ENCODE data around the gene MRC1.

The MRC1 gene

GRCh38 chr10:17861760-17862159, 52.6 kb downstream of the MRC1 start:
- no peaks in the 10 kb centered on the region for H3K27me3 ChIP-seq (ENCODE audit: insufficient read depth, insufficient read length)

GRCh38 chr10:17865351-17865750, 56.2 kb downstream of the MRC1 start:
- no peak for DNase-seq (ENCODE audit: low read depth, low spot score)
- TF ChIP-seq ZNF274 (IDR thresholded peaks at IDR 0.05; ENCODE audit: low read depth, low read length): no peak
- no peak for TF ChIP-seq SUZ12 (IDR thresholded peaks at IDR 0.05; ENCODE audit: extremely low read depth, insufficient read depth, insufficient read length)
- TF ChIP-seq YY1 (IDR thresholded peaks at IDR 0.05; ENCODE audit: insufficient read depth, insufficient read length): no peak
- H3K27me3 ChIP-seq (ENCODE audit: insufficient read depth, insufficient read length): no peaks in the 10 kb centered on the region
- H3K9me3 ChIP-seq (ENCODE audit: insufficient read depth, low read length): no peaks in the 10 kb centered on the region
- H3K4me3 ChIP-seq (ENCODE audit: insufficient read length, low read depth): no peak overlapping the region
- H3K9ac ChIP-seq (ENCODE audit: insufficient read length, low read depth): no peak overlapping the region
- H3K4me1 ChIP-seq (ENCODE audit: insufficient read depth, insufficient read length): peaks cover 2% of the 10 kb centered on the region
- no peaks in the 10 kb centered on the region for H3K36me3 ChIP-seq (ENCODE audit: insufficient read depth, insufficient read length, low read length)

More at GRCh38 chr10:17861760-17862159, 52.6 kb downstream of the MRC1 start:
- no peak overlapping the region for H3K4me3 ChIP-seq (ENCODE audit: insufficient read length, low read depth)
- no peak for DNase-seq (ENCODE audit: low read depth, low spot score)
- H3K36me3 ChIP-seq (ENCODE audit: insufficient read depth, insufficient read length, low read length): no peaks in the 10 kb centered on the region
- TF ChIP-seq SUZ12 (IDR thresholded peaks at IDR 0.05; ENCODE audit: extremely low read depth, insufficient read depth, insufficient read length) (no peak), YY1 (IDR thresholded peaks at IDR 0.05; ENCODE audit: insufficient read depth, insufficient read length) (no peak), ZNF274 (IDR thresholded peaks at IDR 0.05; ENCODE audit: low read depth, low read length) (no peak)
- peaks cover 2% of the 10 kb centered on the region for H3K4me1 ChIP-seq (ENCODE audit: insufficient read depth, insufficient read length)
- H3K9me3 ChIP-seq (ENCODE audit: insufficient read depth, low read length): no peaks in the 10 kb centered on the region
- no peak overlapping the region for H3K9ac ChIP-seq (ENCODE audit: insufficient read length, low read depth)

GRCh38 chr10:17866346-17866745, 57.2 kb downstream of the MRC1 start:
- no peaks in the 10 kb centered on the region for H3K36me3 ChIP-seq (ENCODE audit: insufficient read depth, insufficient read length, low read length)
- no peaks in the 10 kb centered on the region for H3K27me3 ChIP-seq (ENCODE audit: insufficient read depth, insufficient read length)
- H3K9me3 ChIP-seq (ENCODE audit: insufficient read depth, low read length): no peaks in the 10 kb centered on the region
- DNase-seq (ENCODE audit: low read depth, low spot score): no peak
- H3K4me3 ChIP-seq (ENCODE audit: insufficient read length, low read depth): no peak overlapping the region
- TF ChIP-seq SUZ12 (IDR thresholded peaks at IDR 0.05; ENCODE audit: extremely low read depth, insufficient read depth, insufficient read length) (no peak), ZNF274 (IDR thresholded peaks at IDR 0.05; ENCODE audit: low read depth, low read length) (no peak), YY1 (IDR thresholded peaks at IDR 0.05; ENCODE audit: insufficient read depth, insufficient read length) (no peak)
- no peak overlapping the region for H3K9ac ChIP-seq (ENCODE audit: insufficient read length, low read depth)
- peaks cover 2% of the 10 kb centered on the region for H3K4me1 ChIP-seq (ENCODE audit: insufficient read depth, insufficient read length)

GRCh38 chr10:17867056-17867455, 57.9 kb downstream of the MRC1 start:
- no peak overlapping the region for H3K4me3 ChIP-seq (ENCODE audit: insufficient read length, low read depth)
- TF ChIP-seq SUZ12 (IDR thresholded peaks at IDR 0.05; ENCODE audit: extremely low read depth, insufficient read depth, insufficient read length): no peak
- no peaks in the 10 kb centered on the region for H3K36me3 ChIP-seq (ENCODE audit: insufficient read depth, insufficient read length, low read length)
- H3K4me1 ChIP-seq (ENCODE audit: insufficient read depth, insufficient read length): peaks cover 2% of the 10 kb centered on the region
- no peaks in the 10 kb centered on the region for H3K9me3 ChIP-seq (ENCODE audit: insufficient read depth, low read length)
- H3K9ac ChIP-seq (ENCODE audit: insufficient read length, low read depth): no peak overlapping the region
- no peaks in the 10 kb centered on the region for H3K27me3 ChIP-seq (ENCODE audit: insufficient read depth, insufficient read length)
- DNase-seq (ENCODE audit: low read depth, low spot score): no peak

GRCh38 chr10:17871036-17871435, 61.9 kb downstream of the MRC1 start:
- no peak for DNase-seq (ENCODE audit: low read depth, low spot score)
- Histone ChIP-seq H3K4me1 (ENCODE audit: insufficient read depth, insufficient read length) (no peaks in the 10 kb centered on the region), H3K36me3 (ENCODE audit: insufficient read depth, insufficient read length, low read length) (no peaks in the 10 kb centered on the region), H3K4me3 (ENCODE audit: insufficient read length, low read depth) (no peak overlapping the region), H3K27me3 (ENCODE audit: insufficient read depth, insufficient read length) (no peaks in the 10 kb centered on the region), H3K9ac (ENCODE audit: insufficient read length, low read depth) (no peak overlapping the region), H3K9me3 (ENCODE audit: insufficient read depth, low read length) (no peaks in the 10 kb centered on the region)
- TF ChIP-seq SUZ12 (IDR thresholded peaks at IDR 0.05; ENCODE audit: extremely low read depth, insufficient read depth, insufficient read length) (no peak), ZNF274 (IDR thresholded peaks at IDR 0.05; ENCODE audit: low read depth, low read length) (no peak), YY1 (IDR thresholded peaks at IDR 0.05; ENCODE audit: insufficient read depth, insufficient read length) (no peak)

GRCh38 chr10:17872191-17873091, 63.3 kb downstream of the MRC1 start:
- Histone ChIP-seq H3K36me3 (ENCODE audit: insufficient read depth, insufficient read length, low read length) (no peaks in the 10 kb centered on the region), H3K27me3 (ENCODE audit: insufficient read depth, insufficient read length) (no peaks in the 10 kb centered on the region), H3K4me1 (ENCODE audit: insufficient read depth, insufficient read length) (no peaks in the 10 kb centered on the region), H3K9ac (ENCODE audit: insufficient read length, low read depth) (no peak overlapping the region), H3K9me3 (ENCODE audit: insufficient read depth, low read length) (no peaks in the 10 kb centered on the region), H3K4me3 (ENCODE audit: insufficient read length, low read depth) (no peak overlapping the region)
- DNase-seq (ENCODE audit: low read depth, low spot score): no peak
- TF ChIP-seq SUZ12 (IDR thresholded peaks at IDR 0.05; ENCODE audit: extremely low read depth, insufficient read depth, insufficient read length): no peak
- no peak for TF ChIP-seq YY1 (IDR thresholded peaks at IDR 0.05; ENCODE audit: insufficient read depth, insufficient read length)
- TF ChIP-seq ZNF274 (IDR thresholded peaks at IDR 0.05; ENCODE audit: low read depth, low read length): no peak

- Histone ChIP-seq H3K36me3 (ENCODE audit: insufficient read depth, insufficient read length, low read length) (no peaks in the 10 kb centered on the region), H3K9ac (ENCODE audit: insufficient read length, low read depth) (no peak overlapping the region), H3K9me3 (ENCODE audit: insufficient read depth, low read length) (no peaks in the 10 kb centered on the region), H3K4me1 (ENCODE audit: insufficient read depth, insufficient read length) (no peaks in the 10 kb centered on the region), H3K27me3 (ENCODE audit: insufficient read depth, insufficient read length) (no peaks in the 10 kb centered on the region), H3K4me3 (ENCODE audit: insufficient read length, low read depth) (no peak overlapping the region)
- no peak for TF ChIP-seq SUZ12 (IDR thresholded peaks at IDR 0.05; ENCODE audit: extremely low read depth, insufficient read depth, insufficient read length)
- TF ChIP-seq YY1 (IDR thresholded peaks at IDR 0.05; ENCODE audit: insufficient read depth, insufficient read length): no peak
- TF ChIP-seq ZNF274 (IDR thresholded peaks at IDR 0.05; ENCODE audit: low read depth, low read length): no peak
- DNase-seq (ENCODE audit: low read depth, low spot score): no peak
Measured at GRCh38 chr10:17873946-17874345, 64.8 kb downstream of the MRC1 start.
